K562 (cell line): ENCODE results near the gene LIPE. TPM values are rescaled to one million over a fixed set of nuclear protein-coding genes. Genes with fewer than 3 reads are reported as not detected.

Experiments
- ARID2 ChIP-seq: fragments of 450-650 bp; IDR thresholded peaks from 2 replicates; pipeline ENCODE4 v1.6.1; 2017; ENCODE audit warnings: antibody characterized with exemption, mild to moderate bottlenecking
- BCOR ChIP-seq: fragments of 450-650 bp; IDR thresholded peaks from 2 replicates; pipeline ENCODE4 v1.6.1; 2016
- ELF4 ChIP-seq: fragments of 450-650 bp; formaldehyde crosslinking; IDR thresholded peaks from 2 replicates; pipeline ENCODE4 v1.4.0; 2022; ENCODE audit warnings: missing genetic modification characterization
- ELK3 ChIP-seq: fragments of 450-650 bp; formaldehyde crosslinking; IDR thresholded peaks from 2 replicates; pipeline ENCODE4 v1.4.0; 2020; ENCODE audit warnings: mild to moderate bottlenecking
- GMEB1 ChIP-seq: fragments of 250-450 bp; sonication (Bioruptor Pico); IDR thresholded peaks from 2 replicates; pipeline ENCODE4 v1.4.0; 2020; ENCODE audit warnings: mild to moderate bottlenecking
- NONO ChIP-seq, 2 experiments: fragments of 200-400 bp in 1 of 2; fragments of 450-650 bp in 1 of 2; formaldehyde crosslinking in 1 of 2; IDR thresholded peaks; 2 replicates each; pipeline ENCODE4 v1.6.1; 2017; ENCODE audit warnings: low read depth in 2 of 2, mild to moderate bottlenecking in 2 of 2, moderate library complexity in 2 of 2, low read length in 1 of 2
- NR2F6 ChIP-seq: fragments of 450-650 bp; formaldehyde crosslinking; IDR thresholded peaks from 2 replicates; pipeline ENCODE4 v1.4.0; 2020; ENCODE audit warnings: mild to moderate bottlenecking
- RBM34 ChIP-seq: fragments of 200-400 bp; formaldehyde crosslinking; IDR thresholded peaks from 2 replicates; pipeline ENCODE4 v1.6.1; 2018; ENCODE audit warnings: low read length, borderline replicate concordance; ENCODE audit not compliant: insufficient read depth
- TEAD4 ChIP-seq, 2 experiments: sonication (generic) in 1 of 2; formaldehyde crosslinking in 1 of 2; IDR thresholded peaks; 2 replicates each; pipeline versions ENCODE4 v1.6.1 to v1.8.0; 2012 to 2022; ENCODE audit warnings: borderline replicate concordance in 1 of 2, inconsistent platforms in 1 of 2, low read length in 1 of 2, mild to moderate bottlenecking in 1 of 2, missing genetic modification reagents in 1 of 2
- TFE3 ChIP-seq: fragments of 450-650 bp; formaldehyde crosslinking; IDR thresholded peaks from 2 replicates; pipeline ENCODE4 v1.4.0; 2020; ENCODE audit warnings: mild to moderate bottlenecking, mixed read lengths
- TSHZ1 ChIP-seq: fragments of 250-450 bp; sonication (Bioruptor Pico); IDR thresholded peaks from 2 replicates; pipeline ENCODE4 v1.4.0; 2020; ENCODE audit warnings: mild to moderate bottlenecking, moderate library complexity
- ZBED1 ChIP-seq: IDR thresholded peaks from 2 replicates; pipeline ENCODE4 v1.6.1; 2014
- ZBTB12 ChIP-seq: fragments of 250-450 bp; sonication (Bioruptor Pico); IDR thresholded peaks from 2 replicates; pipeline ENCODE4 v1.4.0; 2020
- ZNF274 ChIP-seq: IDR thresholded peaks from 2 replicates; pipeline ENCODE4 v1.6.1; 2011; ENCODE audit warnings: low read depth, mild to moderate bottlenecking, low read length, moderate library complexity, borderline replicate concordance
- ZNF280B ChIP-seq: fragments of 250-450 bp; sonication (Bioruptor Pico); IDR thresholded peaks from 2 replicates; pipeline ENCODE4 v1.5.1; 2021; ENCODE audit warnings: mild to moderate bottlenecking
- polyA plus RNA-seq, 8 experiments: library from polyadenylated mRNA; depleted of rRNA in 4 of 8; stranded (reverse) in 5 of 8; unstranded in 3 of 8; fragments of >200 nt; fragmentation: Nextera tagmentation in 2 of 8; fragmentation: Illumina TruSeq in 1 of 8; extraction: Ambion mirVana in 2 of 8; extraction: Trizol in 1 of 8; gene quantifications; 2 replicates each; pipeline versions ENCODE4 v1.2.1 to v1.2.3, GENCODE V29; 2011 to 2014; ENCODE audit warnings: inconsistent platforms in 1 of 8, missing spikeins in 1 of 8
- total RNA-seq, 7 experiments: library from RNA; depleted of rRNA in 6 of 7; stranded (reverse); fragments of >200 nt in 6 of 7; fragmentation: Illumina TruSeq in 2 of 7; extraction: Trizol in 2 of 7; gene quantifications; 2 replicates each; pipeline versions ENCODE4 v1.2.1 to v1.2.3, GENCODE V29; 2011 to 2021; ENCODE audit warnings: low replicate concordance in 1 of 7

Gene LIPE
- total and polyA plus RNA-seq, 9 of the 15 experiments (the other 6 are each of a cell fraction or from before 2014, with no cell fraction given) = 0.22 TPM; not detected in 8

- 0 out of 2 replicates have a peak, but pooled peaks have one; percentile 37 for TF ChIP-seq ZBTB12
- no peak for TF ChIP-seq RBM34
- TF ChIP-seq TSHZ1 (CRISPR knock-in tag) = no peak
- TF ChIP-seq ELF4 = no peak
- TF ChIP-seq GMEB1 (CRISPR knock-in tag) = no peak
- TF ChIP-seq ARID2 = no peak
- peak; percentile 53 for TF ChIP-seq TEAD4 (IDR thresholded peaks at IDR 0.05; ENCODE audit: low read length)
- no peak for TF ChIP-seq TEAD4 (CRISPR knock-in tag; IDR thresholded peaks at IDR 0.05; ENCODE audit: borderline replicate concordance)
- TF ChIP-seq ZNF274 = no peak
- no peak for TF ChIP-seq TFE3 (CRISPR knock-in tag)
- no peak for TF ChIP-seq ELK3 (CRISPR knock-in tag)
- TF ChIP-seq BCOR = no peak
- no peak for TF ChIP-seq ZNF280B (CRISPR knock-in tag)
- no peak for TF ChIP-seq ZBED1
- TF ChIP-seq NONO (IDR thresholded peaks at IDR 0.05; ENCODE audit: low read depth in 2 of 2, low read length in 1 of 2) = no peak
- TF ChIP-seq NR2F6 (CRISPR knock-in tag) = no peak
Observed at GRCh38 chr19:42433503-42434260, 6.5 kb upstream of the LIPE start (continued).
